H4 (cell line): ENCODE results near the gene RMP24.
"Not testable (repeated sequence)": the region's sequence is repeated elsewhere in the genome, so short reads cannot be mapped to it uniquely, and the experiment has no call there.

Experiments
- DNase-seq: peaks from one replicate; pipeline ENCODE4 v3.0.0-alpha.2; 2015; ENCODE audit warnings: low spot score

The RMP24 gene

DNA sequence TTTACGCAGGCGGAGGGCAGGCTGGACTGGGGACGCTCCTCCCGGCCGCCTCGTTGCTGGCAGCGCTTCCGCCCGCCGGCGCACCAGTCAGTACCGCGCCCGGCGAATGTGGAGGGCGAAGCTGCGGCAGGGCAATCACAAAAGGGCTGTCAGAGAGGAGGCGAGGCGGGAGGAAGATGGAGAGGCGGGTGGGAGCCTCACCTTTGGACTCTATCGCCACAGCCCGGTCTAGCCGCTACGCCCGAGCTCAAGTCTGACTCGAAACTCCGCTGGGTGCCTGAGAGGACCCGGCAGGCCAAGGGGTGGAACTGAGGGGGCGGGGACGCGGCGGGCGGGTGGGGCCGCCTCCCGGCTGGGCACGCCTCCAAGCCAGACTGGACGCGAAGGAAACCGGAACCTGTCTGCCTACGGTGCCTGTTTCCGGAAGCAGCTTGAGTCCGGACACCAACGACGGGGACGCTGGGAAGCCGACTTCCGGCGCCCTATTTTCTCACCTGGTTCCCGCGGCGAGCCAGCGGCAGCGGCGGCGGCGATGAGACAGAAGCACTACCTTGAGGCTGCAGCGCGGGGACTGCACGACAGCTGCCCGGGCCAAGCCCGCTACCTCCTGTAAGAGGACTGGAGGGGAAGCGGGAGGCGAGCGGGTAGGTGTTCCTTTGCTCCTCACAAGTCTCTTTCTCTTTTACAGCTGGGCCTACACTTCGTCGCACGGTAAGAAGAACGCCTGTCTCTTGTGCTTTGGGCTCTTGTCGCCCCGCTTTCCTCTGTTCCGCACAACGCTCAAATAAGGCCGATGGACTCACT, at the start of gene RMP24:
TSS of gene RMP24 (plus strand) at position 483 of the 804 bp plus-strand sequence.
- peak; percentile 90 for DNase-seq

DNA sequence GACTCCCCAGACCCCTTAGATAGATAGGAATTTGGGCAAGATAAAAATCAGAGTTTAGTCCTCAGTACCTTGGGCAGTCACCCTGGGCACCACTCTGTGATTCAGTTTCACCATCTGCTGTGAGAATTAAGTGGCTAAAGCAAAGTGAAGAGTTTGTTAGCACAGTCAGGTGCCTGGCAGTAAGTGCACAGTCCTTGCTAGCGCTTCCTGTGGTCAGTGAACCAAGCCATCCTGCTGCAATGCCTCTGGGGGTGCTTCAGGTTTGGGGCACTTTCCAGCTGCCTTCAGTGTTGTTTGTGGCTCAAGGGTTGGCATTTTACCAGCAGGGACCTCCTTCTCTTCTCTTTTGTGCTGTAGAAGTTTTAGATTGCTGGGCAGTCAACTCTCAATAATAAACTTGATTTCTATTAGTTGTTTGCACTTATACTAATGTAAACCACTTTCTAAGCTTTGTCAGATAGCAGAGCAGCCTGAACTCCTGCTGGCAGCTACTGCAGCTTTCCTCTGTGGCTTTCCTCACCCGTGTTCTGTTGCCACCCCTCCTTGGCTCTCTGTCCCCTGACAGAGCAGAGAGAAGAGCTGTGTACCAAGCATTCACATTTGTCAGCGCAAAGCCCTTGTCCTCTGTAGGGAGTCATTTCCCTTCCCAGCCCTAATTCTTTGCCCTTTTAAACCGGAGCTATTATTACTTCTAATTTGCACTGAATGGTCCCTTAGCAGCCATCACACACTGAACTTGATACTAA, 48.4 kb upstream of the RMP24 start:
- DNase-seq: no peak

DNA sequence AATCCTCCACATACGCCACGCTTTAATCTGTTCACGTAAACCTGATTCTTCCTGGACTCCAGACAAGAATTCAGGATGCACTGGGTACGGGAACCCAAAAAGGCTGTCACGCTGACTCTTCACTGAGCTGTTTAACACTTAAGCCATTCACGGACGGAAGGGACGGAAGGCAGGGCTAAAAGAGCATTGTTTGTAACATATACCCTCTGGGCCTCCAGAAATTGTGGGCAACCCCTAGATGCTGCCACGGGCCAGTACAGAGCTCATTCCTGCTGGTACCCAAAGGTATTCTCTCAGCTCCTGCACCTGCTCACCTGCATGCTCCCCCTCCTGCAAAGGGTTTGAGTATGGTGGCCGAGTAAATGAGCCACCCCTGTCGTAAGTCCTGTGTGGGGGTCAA, 45.6 kb upstream of the RMP24 start:
- DNase-seq: no peak

DNA sequence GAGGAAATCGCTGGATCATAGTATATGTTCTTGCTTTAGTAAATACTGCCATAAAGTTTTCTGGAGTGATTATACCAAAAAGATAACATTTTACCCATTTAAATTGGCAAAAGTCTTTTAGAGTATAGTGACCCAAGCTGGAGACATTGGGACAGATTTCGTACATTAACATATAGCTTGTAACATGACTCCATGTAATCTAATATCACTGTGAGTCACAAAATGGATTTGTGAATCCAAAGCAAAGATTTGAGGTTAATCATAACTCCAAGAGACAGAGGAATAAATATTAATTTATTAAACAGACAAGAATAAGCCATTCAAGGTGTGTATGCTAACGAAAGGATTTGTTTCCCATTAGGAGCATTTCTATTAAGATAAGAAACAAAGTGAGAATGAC, 45.0 kb upstream of the RMP24 start:
- no peak for DNase-seq

DNA sequence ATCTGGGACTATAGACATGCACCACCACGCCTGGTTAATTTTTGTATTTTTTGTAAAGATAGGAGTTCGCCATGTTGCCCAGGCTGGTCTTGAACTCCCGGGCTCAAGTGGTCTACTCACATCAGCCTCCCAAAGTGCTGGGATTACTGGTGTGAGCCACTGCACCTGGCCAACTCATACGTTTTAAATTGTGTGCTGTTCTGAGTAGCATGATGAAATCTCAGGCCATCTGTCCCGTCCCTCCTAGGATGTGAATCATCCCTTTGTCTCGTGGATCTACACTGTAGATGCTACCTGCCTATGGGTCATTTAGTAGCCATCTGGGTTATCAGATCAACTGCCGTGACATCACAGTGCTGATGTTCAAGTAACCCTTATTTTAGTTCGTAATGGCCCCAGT, 38.5 kb upstream of the RMP24 start:
- peak; percentile 33 for DNase-seq

DNA sequence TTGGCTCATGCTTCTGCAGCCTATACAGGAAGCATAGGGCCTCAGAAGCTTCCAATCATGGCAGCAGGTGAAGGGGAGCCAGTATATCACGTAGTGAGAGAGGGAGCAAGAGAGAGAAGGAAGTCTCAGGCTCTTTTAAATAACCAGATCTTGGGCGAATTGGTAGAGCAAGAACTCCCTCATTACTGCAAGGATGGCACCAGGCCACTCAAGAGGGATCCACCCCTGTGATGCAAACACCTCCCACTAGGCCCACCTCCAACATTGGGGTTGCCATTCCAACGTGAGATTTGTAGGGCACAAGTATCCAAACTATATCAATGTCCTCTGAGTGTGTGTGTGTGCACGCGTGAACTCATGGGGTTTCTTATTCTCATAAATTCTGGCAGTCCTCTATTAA, 37.6 kb upstream of the RMP24 start:
- DNase-seq: no peak

DNA sequence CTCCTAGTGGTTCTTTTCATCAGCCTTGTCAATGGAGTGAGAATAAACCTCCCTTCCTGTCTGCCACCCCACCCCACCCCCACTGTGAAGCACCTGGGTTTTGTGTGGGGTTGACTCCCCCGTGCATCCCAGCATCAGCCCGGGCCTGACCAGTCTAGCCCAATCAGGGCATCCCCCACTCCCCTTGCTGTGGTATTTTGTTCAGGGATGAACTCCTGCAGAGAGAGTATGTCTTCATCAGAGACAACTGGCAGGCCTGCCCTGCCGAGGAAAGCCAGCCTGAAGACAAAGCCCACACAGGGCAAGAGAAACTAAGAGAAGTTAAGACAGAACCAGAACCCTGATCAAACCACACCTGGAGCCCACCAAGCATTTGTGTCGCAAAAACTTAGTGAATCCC, 36.7 kb upstream of the RMP24 start:
- DNase-seq: no peak

DNA sequence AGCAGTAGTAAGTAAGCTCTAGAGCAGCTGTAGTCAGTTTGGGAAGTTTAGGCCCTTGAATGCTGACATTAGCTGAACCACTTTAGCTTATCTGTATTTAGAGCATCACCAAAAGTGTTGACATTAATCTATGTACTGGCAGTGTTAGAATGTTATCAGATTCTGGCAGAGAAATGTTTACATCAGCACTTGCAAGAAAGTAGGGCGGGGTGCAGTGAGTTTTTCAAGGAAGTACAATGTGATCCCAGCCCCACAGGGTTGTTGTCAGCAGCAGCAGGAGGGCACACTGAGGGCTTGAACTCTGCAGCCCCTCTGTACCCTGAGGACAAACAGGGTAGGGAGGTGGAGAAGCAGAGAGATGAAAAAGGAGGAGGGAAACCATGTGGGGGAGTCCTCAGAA, 35.5 kb upstream of the RMP24 start:
- DNase-seq: peak; percentile 56

DNA sequence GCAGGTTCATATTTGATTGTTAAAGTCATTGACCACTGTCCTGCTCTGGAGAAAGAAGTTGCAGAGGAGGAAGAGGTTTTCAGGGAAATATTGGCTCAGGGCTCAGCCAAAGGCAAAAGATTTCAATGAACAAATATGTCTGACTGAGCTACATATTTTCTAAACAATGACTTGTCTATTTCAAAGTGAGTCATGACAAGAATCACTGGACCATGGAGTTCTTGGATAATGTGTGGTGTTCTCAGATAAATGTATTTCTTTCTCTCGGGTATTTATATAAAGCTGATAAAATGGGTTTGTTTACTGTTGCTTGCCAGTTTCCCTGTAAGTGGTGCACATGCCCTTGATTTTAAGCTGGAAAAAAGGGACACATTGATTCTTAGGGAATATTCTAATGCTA, 34.3 kb upstream of the RMP24 start:
- peak; percentile 67 for DNase-seq

DNA sequence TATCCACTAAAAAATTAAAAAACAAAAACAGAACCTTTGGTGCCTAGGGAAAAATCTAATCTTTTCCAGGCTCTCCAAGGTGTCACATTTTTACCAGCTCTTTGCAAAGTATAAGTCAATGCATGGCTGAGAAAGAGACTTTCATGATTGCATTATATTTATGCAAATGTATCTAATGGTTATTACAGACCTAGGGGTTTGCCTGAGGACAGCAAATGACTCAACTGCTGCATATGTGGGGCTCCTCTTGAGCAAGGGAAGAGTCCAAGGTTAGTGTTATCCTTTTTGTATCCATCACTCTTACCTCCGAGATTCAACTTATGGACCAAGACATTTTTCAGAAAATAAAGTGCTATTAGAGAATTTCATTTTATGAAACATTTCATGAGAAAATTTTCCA, 33.9 kb upstream of the RMP24 start:
- peak; percentile 32 for DNase-seq

DNA sequence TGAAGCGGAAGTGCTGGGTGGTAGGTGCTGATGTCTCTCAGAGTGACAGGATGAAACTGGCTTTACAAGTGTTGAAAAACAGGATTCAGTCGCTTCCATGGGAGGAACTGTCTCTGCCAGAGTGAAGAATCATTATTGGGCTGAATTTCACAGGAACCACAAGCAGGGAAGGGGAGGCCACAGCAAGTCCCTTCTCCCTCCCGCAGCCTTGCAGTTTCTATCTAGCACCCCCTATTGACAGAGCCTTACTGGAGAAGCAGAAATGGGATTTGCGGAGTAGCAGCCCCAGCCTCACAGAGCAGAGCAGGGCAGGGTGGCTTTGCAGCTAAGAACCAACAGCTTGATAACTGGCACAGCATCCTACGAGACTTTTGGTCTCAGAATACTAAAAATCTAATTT, 33.3 kb upstream of the RMP24 start:
- DNase-seq: peak; percentile 74

DNA sequence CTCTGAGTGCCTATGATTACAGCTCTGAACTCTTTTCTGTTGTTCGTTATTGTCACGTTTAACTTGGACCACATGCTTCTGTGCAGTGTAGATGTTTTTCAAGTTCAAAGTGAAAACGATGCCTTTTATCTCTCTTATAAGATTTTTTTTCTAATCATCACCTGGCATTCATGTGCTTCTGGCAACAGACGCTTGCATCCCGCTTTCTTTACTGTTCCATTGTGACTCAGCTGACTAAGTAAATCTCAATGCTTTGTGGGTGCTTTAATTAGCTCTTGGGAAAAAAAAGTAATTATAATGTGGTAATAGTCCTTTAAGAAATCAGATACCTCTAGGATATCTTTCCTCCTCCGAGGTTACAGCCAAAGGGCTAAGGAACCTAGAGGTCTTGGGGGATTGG, 31.2 kb upstream of the RMP24 start:
- no peak for DNase-seq

DNA sequence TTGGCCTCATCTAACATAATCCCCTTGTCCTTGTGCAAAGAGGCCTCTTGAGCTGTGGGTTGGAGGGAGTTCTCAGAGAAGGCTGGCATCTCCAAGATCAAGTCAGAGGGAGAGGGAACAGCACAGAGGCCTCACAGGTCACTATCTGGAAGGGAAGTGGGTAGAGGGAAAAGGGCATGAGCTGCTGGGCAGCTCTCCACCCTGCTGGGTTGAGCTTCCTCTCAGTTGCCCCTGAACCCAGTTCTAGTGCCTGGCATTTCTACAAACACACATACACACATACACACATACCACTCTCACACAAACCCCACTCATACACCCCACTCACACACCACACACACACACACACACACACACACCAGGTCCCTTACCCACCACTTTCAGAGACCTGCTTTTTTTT, 30.3 kb upstream of the RMP24 start:
- no peak for DNase-seq

DNA sequence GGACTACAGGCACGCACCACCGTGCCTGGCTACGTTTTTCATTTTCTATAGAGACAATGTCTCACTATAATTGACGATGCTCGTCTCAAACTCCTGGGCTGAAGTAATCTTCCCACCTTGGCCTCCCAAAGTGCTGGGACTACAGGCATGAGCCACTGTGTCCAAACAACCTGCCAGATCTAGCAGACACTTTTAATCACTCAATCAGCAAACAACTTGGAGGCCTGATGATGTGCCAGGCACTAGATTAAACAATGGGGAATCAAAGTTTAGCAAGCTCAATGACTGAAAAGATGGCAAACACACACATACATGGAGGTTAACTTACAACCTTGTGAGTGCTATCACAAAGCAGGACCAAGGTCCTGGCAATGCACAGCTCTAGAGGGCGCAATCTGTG, 29.8 kb upstream of the RMP24 start:
- DNase-seq: no peak

DNA sequence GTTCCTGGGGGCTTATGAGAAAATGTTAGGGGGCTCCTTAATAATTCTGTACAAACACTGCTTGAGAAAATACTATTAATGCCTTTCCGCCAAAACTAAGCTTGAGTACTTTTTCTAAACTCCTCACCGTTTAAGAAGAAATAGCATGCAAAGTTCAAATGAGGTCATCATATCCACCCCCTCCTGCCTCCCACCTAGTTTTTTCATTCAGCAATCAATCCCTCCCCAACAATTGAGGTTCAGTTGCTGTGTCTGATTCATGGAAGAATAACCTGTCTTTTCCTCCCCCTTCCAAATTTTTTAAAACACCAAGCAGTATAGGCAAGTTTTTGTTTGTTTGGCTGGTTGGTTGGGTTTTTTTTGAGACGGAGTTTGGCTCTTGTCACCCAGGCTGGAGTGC, 24.4 kb upstream of the RMP24 start:
- no peak for DNase-seq

DNA sequence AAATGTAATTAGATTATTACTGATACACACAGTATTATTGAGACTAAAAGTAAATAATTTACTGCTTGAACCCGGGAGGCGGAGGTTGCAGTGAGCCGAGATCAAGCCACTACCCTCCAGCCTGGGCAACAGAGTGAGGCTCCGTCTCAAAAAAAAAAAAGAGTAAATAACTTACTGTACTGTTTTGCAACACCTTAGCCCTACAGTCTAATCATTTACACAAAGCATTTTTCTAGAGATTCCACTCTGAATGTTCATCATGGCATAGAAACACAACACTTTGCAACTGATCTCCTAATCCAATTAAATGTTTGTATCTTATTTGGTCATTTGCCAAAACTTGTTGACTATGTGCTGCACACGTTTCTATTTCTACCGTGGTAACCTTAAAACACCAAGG, 23.4 kb upstream of the RMP24 start:
- DNase-seq: no peak

DNA sequence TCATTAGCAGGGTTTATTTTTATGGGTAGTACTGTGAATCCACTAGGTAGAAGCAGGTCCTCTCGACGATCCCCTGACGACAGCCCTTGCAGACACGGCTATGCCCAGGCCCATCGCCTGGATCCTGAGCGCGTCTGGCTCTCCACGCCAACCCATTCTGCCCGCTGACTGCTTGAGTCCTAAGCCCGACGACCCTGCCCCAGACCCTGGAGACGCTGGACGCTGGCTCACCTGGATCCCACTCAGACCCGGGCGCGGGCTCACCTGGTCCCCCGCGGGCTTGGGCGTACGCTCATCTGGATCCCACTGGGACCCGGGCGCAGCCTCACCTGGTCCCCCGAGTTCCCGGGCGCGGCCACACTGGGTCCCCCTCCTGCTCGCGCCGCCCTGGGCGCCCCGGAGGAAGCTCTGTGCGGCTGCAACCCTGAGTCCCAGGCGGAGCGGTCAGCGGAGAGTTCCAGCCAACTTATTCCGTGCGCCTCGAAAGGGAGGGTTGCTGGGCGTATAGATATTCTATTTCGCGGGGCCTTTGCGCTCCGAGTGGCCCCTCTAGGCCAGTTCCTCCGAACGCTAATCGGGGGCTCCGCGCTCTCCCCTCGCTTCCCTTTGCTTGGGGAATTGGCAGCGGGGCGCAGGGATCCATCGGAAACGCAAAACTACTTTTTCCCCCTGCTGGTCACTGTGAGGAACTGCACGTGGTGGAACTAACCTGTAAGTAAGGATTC, 22.4 kb upstream of the RMP24 start:
- peak; percentile 35 for DNase-seq

DNA sequence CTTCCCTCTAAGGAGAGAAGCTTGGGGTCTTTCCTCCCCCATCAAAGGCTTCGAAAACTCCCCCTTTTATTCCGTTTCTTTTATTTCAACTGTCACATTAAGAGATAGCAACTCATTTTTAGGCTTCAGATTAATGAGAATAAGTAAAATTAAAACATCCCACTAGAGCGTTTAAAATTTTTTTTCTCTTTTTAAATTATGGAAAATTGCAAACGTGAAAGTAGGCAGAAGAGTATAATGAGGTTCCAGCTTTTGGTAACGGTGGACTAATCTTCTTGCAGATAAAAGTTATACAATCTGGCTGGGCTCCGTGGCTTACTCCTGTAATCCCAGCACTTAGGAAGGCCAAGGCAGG, 21.9 kb upstream of the RMP24 start:
- no peak for DNase-seq

DNA sequence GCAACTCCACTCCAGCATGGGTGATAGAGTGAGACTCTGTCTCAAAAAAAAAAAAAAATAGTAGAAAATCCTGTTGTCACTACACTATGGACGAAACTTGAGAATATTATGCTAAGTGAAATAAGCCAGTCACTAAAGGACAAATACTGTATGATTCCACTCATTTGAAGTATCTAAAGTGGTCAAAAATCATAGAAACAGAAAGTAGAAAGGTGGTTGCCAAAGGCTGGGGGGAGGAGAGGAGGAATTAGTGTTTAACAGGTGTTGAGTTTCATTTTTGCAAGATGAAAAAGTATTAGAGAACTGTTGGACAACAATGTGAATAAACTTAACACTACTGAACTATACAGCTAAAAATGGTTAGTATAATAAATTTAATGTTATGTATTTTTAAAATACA, 18.8 kb upstream of the RMP24 start:
- no peak for DNase-seq

DNA sequence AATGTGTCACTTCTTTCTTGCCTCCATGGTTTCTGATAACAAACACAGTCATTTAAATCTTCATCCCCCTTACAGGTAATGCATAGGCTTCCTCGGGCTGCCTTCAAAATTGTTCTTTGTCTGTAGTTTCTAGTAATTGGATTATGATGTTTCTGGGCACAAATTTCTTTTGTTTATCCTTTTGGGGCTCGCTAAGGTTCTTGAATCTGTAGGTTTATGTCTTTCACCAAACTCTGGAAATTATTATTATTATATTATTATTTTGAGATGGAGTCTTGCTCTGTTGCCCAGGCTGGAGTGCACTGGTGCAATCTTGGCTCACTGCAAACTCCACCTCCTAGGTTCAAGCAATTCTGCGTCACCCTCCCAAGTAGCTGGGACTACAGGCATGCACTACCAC, 16.3 kb upstream of the RMP24 start:
- no peak for DNase-seq

DNA sequence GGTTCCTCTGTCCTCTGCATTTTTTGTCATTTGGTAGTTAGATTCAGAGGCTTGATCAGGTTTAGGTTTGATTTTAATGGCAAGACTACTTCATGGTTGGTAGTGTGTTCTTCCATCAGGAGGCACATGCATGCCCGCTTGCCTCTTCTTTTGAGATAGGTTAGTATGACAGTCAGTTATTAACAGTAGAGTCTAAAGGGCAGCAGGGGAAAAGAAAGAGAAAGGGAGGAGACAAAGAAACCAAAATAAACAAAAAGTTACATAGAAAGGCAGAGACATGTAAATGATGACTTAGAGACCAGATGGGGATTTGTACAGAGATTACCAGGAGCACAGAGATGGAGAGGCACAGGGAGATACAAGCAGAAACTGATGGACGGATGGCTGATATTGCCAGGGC, 10.2 kb upstream of the RMP24 start:
- DNase-seq: no peak

DNA sequence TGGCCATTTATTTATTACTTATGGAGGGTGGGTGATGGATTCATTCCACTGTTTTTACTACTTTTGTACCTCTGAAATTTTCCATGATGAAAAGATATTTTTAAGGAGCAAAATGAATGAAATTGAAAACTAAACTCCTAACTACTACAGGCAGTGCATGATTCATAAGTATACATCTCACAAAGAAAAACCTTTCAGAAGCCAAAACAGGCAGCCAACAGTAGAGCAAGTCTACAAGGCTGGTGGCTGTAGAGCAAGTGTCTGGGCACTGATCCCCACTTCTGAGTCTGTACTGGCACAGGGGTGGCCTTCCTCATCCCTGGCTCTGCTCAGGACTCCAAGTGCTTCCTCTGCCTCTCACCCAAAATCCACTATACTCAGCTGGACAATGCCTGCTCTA, 8.2 kb upstream of the RMP24 start:
- no peak for DNase-seq

DNA sequence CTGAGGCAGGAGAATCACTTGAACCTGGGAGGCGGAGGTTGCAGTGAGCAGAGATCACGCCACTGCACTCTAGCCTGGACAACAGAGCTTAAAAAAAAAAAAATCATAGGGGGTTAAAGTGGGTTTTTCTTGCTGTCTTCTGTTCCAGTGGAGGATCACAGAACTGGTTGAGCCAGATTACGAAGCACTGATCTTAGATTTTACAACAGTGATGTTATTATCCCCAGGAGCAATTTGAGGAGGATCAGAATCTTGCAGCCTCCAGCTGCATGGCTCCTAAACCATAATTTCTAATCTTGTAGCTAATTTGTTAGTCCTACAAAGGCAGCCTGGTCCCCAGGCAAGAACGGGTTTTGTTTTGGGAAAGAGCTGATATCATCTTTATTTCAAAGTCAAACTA, 4.6 kb upstream of the RMP24 start:
- not testable (repeated sequence) for DNase-seq
